Measurements from ENCODE around the gene CTPS2.

Gene CTPS2

GRCh38 chrX:16714504-16714903 is 2.0 kb upstream of the CTPS2 start:
- H3K27me3 ChIP-seq (ENCODE audit: control insufficient read depth, insufficient read depth, low read length): no peaks in the 10 kb centered on the region

GRCh38 chrX:16711893-16712547 is 449 bp downstream of the CTPS2 start:
- Histone ChIP-seq H3K4me2 (ENCODE audit: low read length) (peak overlapping the region; percentile 73), H3K4me3 (ENCODE audit: low read depth, low read length) (peak overlapping the region; percentile 61), H3K9ac (peak overlapping the region; percentile 61), H3K9me3 (ENCODE audit: control insufficient read depth, low read length) (no peaks in the 10 kb centered on the region), H3K79me2 (no peaks in the 10 kb centered on the region), H3K36me3 (ENCODE audit: control insufficient read depth, insufficient read depth, low read length) (no peaks in the 10 kb centered on the region), H2AFZ (peak overlapping the region; percentile 89), H3K27ac (peak overlapping the region; percentile 75), H3K4me1 (no peaks in the 10 kb centered on the region), H3K27me3 (ENCODE audit: control insufficient read depth, insufficient read depth, low read length) (no peaks in the 10 kb centered on the region)
- TF ChIP-seq CTCF (IDR thresholded peaks at IDR 0.05): no peak

More at GRCh38 chrX:16714504-16714903, 2.0 kb upstream of the CTPS2 start:
- no peaks in the 10 kb centered on the region for H3K79me2 ChIP-seq
- H3K27ac ChIP-seq: no peak overlapping the region
- H3K9ac ChIP-seq: no peak overlapping the region
- H3K4me3 ChIP-seq (ENCODE audit: low read depth, low read length): no peak overlapping the region
- H3K4me2 ChIP-seq (ENCODE audit: low read length): no peak overlapping the region
- TF ChIP-seq CTCF (IDR thresholded peaks at IDR 0.05): no peak
- H3K9me3 ChIP-seq (ENCODE audit: control insufficient read depth, low read length): no peaks in the 10 kb centered on the region
- H2AFZ ChIP-seq: no peak overlapping the region
- H3K36me3 ChIP-seq (ENCODE audit: control insufficient read depth, insufficient read depth, low read length): no peaks in the 10 kb centered on the region
- no peaks in the 10 kb centered on the region for H3K4me1 ChIP-seq

- no peaks in the 10 kb centered on the region for H3K4me1 ChIP-seq
Measured at GRCh38 chrX:16711219-16711811, 1.2 kb downstream of the CTPS2 start.

GRCh38 chrX:16708016-16708415 is 4.5 kb downstream of the CTPS2 start:
- no peaks in the 10 kb centered on the region for H3K9me3 ChIP-seq (ENCODE audit: control insufficient read depth, low read length)
- H3K4me1 ChIP-seq: no peaks in the 10 kb centered on the region
- H2AFZ ChIP-seq: no peak overlapping the region
- H3K27ac ChIP-seq: no peak overlapping the region
- no peak overlapping the region for H3K4me3 ChIP-seq (ENCODE audit: low read depth, low read length)
- H3K4me2 ChIP-seq (ENCODE audit: low read length): no peak overlapping the region
- H3K79me2 ChIP-seq: no peaks in the 10 kb centered on the region
- no peak for TF ChIP-seq CTCF (IDR thresholded peaks at IDR 0.05)
- no peaks in the 10 kb centered on the region for H3K27me3 ChIP-seq (ENCODE audit: control insufficient read depth, insufficient read depth, low read length)
- H3K36me3 ChIP-seq (ENCODE audit: control insufficient read depth, insufficient read depth, low read length): no peaks in the 10 kb centered on the region
- H3K9ac ChIP-seq: no peak overlapping the region

More at GRCh38 chrX:16711219-16711811, 1.2 kb downstream of the CTPS2 start:
- Histone ChIP-seq H3K9me3 (ENCODE audit: control insufficient read depth, low read length) (no peaks in the 10 kb centered on the region), H3K36me3 (ENCODE audit: control insufficient read depth, insufficient read depth, low read length) (no peaks in the 10 kb centered on the region), H3K27me3 (ENCODE audit: control insufficient read depth, insufficient read depth, low read length) (no peaks in the 10 kb centered on the region), H2AFZ (peak overlapping the region; percentile 89), H3K79me2 (no peaks in the 10 kb centered on the region), H3K9ac (no peak overlapping the region), H3K4me3 (ENCODE audit: low read depth, low read length) (peak overlapping the region; percentile 61), H3K27ac (peak overlapping the region; percentile 75), H3K4me2 (ENCODE audit: low read length) (peak overlapping the region; percentile 73)
- TF ChIP-seq CTCF (IDR thresholded peaks at IDR 0.05): no peak

GRCh38 chrX:16705370-16705769 is 7.1 kb downstream of the CTPS2 start:
- Histone ChIP-seq H3K9me3 (ENCODE audit: control insufficient read depth, low read length) (no peaks in the 10 kb centered on the region), H3K27ac (no peak overlapping the region), H2AFZ (no peak overlapping the region), H3K36me3 (ENCODE audit: control insufficient read depth, insufficient read depth, low read length) (no peaks in the 10 kb centered on the region), H3K9ac (no peak overlapping the region), H3K79me2 (no peaks in the 10 kb centered on the region), H3K4me3 (ENCODE audit: low read depth, low read length) (no peak overlapping the region), H3K27me3 (ENCODE audit: control insufficient read depth, insufficient read depth, low read length) (no peaks in the 10 kb centered on the region), H3K4me2 (ENCODE audit: low read length) (no peak overlapping the region), H3K4me1 (no peaks in the 10 kb centered on the region)
- no peak for TF ChIP-seq CTCF (IDR thresholded peaks at IDR 0.05)
